A549 (cell line): ENCODE results near the gene DNA2.

Experiments
- ESRRA ChIP-seq: fragments of 150-350 bp; IDR thresholded peaks from 2 replicates; pipeline ENCODE4 v1.6.1; 2014; ENCODE audit warnings: mild to moderate bottlenecking, low read length, borderline replicate concordance
- HDAC2 ChIP-seq: fragments of 200-600 bp; sonication (generic); IDR thresholded peaks from 2 replicates; pipeline ENCODE4 v1.6.1; 2016
- NPAS2 ChIP-seq: fragments of 250-450 bp; sonication (Bioruptor Pico); IDR thresholded peaks from 2 replicates; pipeline ENCODE4 v1.8.0; 2022; ENCODE audit warnings: mild to moderate bottlenecking, moderate library complexity, borderline replicate concordance
- RNF2 ChIP-seq: fragments of 200-600 bp; sonication (generic); IDR thresholded peaks from 2 replicates; pipeline ENCODE4 v1.6.1; 2016; ENCODE audit warnings: low read depth, mild to moderate bottlenecking, antibody characterized with exemption, moderate library complexity, borderline replicate concordance
- ZC3H11A ChIP-seq: fragments of 450-650 bp; IDR thresholded peaks from 2 replicates; pipeline ENCODE4 v1.6.1; 2014; ENCODE audit warnings: antibody characterized with exemption, mild to moderate bottlenecking
- TF ChIP-seq, protein P1 (sequence below): fragments of >200 bp; sonication (Bioruptor Twin); formaldehyde crosslinking; IDR thresholded peaks from 3 replicates; pipeline ENCODE4 v1.5.1; 2016

- TF ChIP-seq ESRRA, result no peak
- TF ChIP-seq NPAS2 (CRISPR knock-in tag), result no peak
- no peak for TF ChIP-seq HDAC2
- TF ChIP-seq, protein P1, sequence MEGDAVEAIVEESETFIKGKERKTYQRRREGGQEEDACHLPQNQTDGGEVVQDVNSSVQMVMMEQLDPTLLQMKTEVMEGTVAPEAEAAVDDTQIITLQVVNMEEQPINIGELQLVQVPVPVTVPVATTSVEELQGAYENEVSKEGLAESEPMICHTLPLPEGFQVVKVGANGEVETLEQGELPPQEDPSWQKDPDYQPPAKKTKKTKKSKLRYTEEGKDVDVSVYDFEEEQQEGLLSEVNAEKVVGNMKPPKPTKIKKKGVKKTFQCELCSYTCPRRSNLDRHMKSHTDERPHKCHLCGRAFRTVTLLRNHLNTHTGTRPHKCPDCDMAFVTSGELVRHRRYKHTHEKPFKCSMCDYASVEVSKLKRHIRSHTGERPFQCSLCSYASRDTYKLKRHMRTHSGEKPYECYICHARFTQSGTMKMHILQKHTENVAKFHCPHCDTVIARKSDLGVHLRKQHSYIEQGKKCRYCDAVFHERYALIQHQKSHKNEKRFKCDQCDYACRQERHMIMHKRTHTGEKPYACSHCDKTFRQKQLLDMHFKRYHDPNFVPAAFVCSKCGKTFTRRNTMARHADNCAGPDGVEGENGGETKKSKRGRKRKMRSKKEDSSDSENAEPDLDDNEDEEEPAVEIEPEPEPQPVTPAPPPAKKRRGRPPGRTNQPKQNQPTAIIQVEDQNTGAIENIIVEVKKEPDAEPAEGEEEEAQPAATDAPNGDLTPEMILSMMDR, result no peak
- no peak for TF ChIP-seq RNF2
- no peak for TF ChIP-seq ZC3H11A
Observed at GRCh38 chr10:68496072-68496471, 24.3 kb upstream of the DNA2 start.
